ENCODE data around the gene SLC9B2.
A peak's percentile ranks its signal among the peaks of the same experiment; 100 is the strongest.

Gene SLC9B2

GRCh38 chr4:103095080-103095479 is 18.5 kb upstream of the SLC9B2 start:
- peaks cover 42% of the 10 kb centered on the region for H3K4me1 Mint-ChIP-seq
- no peak for DNase-seq
- H3K36me3 Mint-ChIP-seq: peaks cover 7% of the 10 kb centered on the region
- no peak overlapping the region for H3K27ac Mint-ChIP-seq
- CTCF ChIA-PET: interaction anchor here (1.8 to 7.4 kb wide), 2 partner anchors 51 to 474 kb away, joined by 4 to 62 read pairs; no protein-coding TSS in a partner anchor
- H3K27me3 Mint-ChIP-seq: no peaks in the 10 kb centered on the region
- no peaks in the 10 kb centered on the region for H3K9me3 Mint-ChIP-seq
- H3K4me3 Mint-ChIP-seq: no peak overlapping the region

- CTCF ChIA-PET: interaction anchor here (0.7 to 7.4 kb wide), 18 partner anchors 8 to 664 kb away, joined by 3 to 62 read pairs (median 5); partner anchors contain the start of genes BDH2 and SLC9B2
- no peaks in the 10 kb centered on the region for H3K27me3 Mint-ChIP-seq
- peaks cover 23% of the 10 kb centered on the region for H3K4me1 Mint-ChIP-seq
- H3K27ac Mint-ChIP-seq: peak overlapping the region; percentile 81
- peaks cover 13% of the 10 kb centered on the region for H3K36me3 Mint-ChIP-seq
- H3K4me3 Mint-ChIP-seq: peak overlapping the region; percentile 43
- no peak for DNase-seq
- no peaks in the 10 kb centered on the region for H3K9me3 Mint-ChIP-seq
Measured at GRCh38 chr4:103092245-103092644, 15.7 kb upstream of the SLC9B2 start.

DNA sequence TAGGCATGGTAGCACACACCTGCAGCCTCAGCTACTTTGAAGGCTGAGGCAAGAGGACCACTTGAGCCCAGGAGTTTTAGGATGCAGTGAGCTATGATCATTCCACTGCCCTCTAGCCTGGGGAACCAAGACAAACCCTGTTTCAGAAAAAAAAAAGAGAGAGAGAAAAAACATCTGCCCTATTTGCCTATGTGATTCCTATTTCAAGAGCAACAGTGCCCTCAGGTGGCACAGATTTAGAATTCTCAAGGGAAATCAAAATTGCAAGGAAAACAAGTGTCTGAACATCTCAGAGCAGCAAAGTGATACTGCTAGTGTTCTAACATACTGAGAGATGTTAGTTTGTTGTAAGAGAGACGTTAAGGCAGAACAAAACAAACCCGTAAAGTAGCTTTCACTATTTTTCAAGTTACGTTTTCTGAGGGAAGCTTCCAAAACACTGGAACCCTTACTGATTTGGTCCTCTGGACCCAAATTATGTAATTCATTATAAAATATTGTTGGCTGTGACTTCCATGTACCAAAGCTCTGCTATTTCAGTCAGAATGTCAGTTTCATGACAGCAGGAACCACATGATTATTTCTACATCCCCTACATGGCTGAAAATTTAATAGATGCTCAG is 15.2 kb upstream of the SLC9B2 start:
- Mint-ChIP-seq H3K4me1 (peaks cover 23% of the 10 kb centered on the region), H3K27me3 (no peaks in the 10 kb centered on the region), H3K4me3 (no peak overlapping the region), H3K27ac (peak overlapping the region; percentile 81), H3K9me3 (no peaks in the 10 kb centered on the region), H3K36me3 (peaks cover 16% of the 10 kb centered on the region)
- CTCF ChIA-PET: interaction anchor here (0.7 to 7.4 kb wide), 24 partner anchors 9 to 664 kb away, joined by 3 to 62 read pairs (median 5); partner anchors contain the start of genes BDH2 and SLC9B2
- peak; percentile 65 for DNase-seq

- peaks cover 23% of the 10 kb centered on the region for H3K4me1 Mint-ChIP-seq
Measured at GRCh38 chr4:103089481-103089880, 12.9 kb upstream of the SLC9B2 start.

GRCh38 chr4:103086551-103086950 is 10.0 kb upstream of the SLC9B2 start:
- CTCF ChIA-PET: no interaction called here
- Mint-ChIP-seq H3K4me1 (peaks cover 5% of the 10 kb centered on the region), H3K36me3 (peaks cover 30% of the 10 kb centered on the region), H3K27me3 (no peaks in the 10 kb centered on the region), H3K4me3 (no peak overlapping the region), H3K9me3 (no peaks in the 10 kb centered on the region), H3K27ac (no peak overlapping the region)
- no peak for DNase-seq

More at GRCh38 chr4:103089481-103089880, 12.9 kb upstream of the SLC9B2 start:
- H3K4me3 Mint-ChIP-seq: no peak overlapping the region
- H3K9me3 Mint-ChIP-seq: no peaks in the 10 kb centered on the region
- CTCF ChIA-PET: interaction anchor here (0.6 to 7.4 kb wide), 9 partner anchors 9 to 461 kb away, joined by 3 to 62 read pairs (median 4); partner anchors contain the start of genes BDH2 and SLC9B2
- no peak overlapping the region for H3K27ac Mint-ChIP-seq
- DNase-seq: no peak
- H3K36me3 Mint-ChIP-seq: peaks cover 24% of the 10 kb centered on the region
- no peaks in the 10 kb centered on the region for H3K27me3 Mint-ChIP-seq

DNA sequence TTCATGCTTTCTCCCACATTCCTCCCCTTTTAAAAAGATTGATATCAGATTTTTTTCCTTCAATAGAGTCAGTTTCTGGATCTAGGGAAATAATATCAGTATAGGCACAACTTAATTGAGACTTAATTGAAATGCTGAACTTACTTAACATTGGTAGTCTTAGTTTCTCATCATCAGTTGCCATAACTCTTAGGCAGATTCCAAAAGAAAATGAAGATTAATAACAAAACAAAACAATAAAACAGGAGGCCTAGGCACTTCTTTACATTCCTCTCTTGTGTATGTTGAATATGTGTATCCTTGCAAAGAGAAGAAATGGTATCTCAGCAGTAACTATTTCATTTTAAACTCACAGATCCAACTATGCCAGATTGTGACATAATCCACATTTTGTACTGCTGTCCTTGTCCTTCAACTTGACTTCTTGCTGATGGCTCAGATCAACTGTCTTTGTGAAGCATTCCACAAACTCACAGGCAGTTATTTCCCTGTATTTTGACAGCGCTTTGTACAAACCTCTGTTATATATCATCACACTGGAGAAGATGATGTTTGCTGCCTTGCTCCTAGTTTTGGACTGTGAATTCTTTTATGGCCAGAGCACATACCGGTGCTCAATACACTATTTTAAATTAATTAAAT is 9.1 kb upstream of the SLC9B2 start:
- H3K36me3 Mint-ChIP-seq: peaks cover 30% of the 10 kb centered on the region
- no peak overlapping the region for H3K27ac Mint-ChIP-seq
- no peaks in the 10 kb centered on the region for H3K27me3 Mint-ChIP-seq
- H3K4me1 Mint-ChIP-seq: peaks cover 3% of the 10 kb centered on the region
- H3K9me3 Mint-ChIP-seq: no peaks in the 10 kb centered on the region
- CTCF ChIA-PET: no interaction called here
- H3K4me3 Mint-ChIP-seq: no peak overlapping the region
- DNase-seq: no peak

- Mint-ChIP-seq H3K27me3 (no peaks in the 10 kb centered on the region), H3K9me3 (no peaks in the 10 kb centered on the region), H3K36me3 (peaks cover 22% of the 10 kb centered on the region), H3K27ac (peak overlapping the region; percentile 15), H3K4me3 (no peak overlapping the region), H3K4me1 (peaks cover 32% of the 10 kb centered on the region)
- CTCF ChIA-PET: interaction anchor here (1.2 to 1.9 kb wide), 3 partner anchors 9 to 20 kb away, joined by 3 to 10 read pairs (median 7); partner anchors contain the start of gene BDH2
- no peak for DNase-seq
Measured at GRCh38 chr4:103079621-103080020, 3.1 kb upstream of the SLC9B2 start.

- H3K4me3 Mint-ChIP-seq: peak overlapping the region; percentile 98
- no peaks in the 10 kb centered on the region for H3K27me3 Mint-ChIP-seq
- DNase-seq: peak; percentile 73
- H3K27ac Mint-ChIP-seq: peak overlapping the region; percentile 99
- H3K9me3 Mint-ChIP-seq: no peaks in the 10 kb centered on the region
- peaks cover 23% of the 10 kb centered on the region for H3K36me3 Mint-ChIP-seq
- peaks cover 52% of the 10 kb centered on the region for H3K4me1 Mint-ChIP-seq
- CTCF ChIA-PET: interaction anchor here (0.7 to 3.0 kb wide), 7 partner anchors 14 to 645 kb away, joined by 3 to 16 read pairs (median 4); no protein-coding TSS in a partner anchor
Measured at GRCh38 chr4:103075894-103076746, 441 bp downstream of the SLC9B2 start.

GRCh38 chr4:103075435-103075893 is 1.1 kb downstream of the SLC9B2 start:
- DNase-seq: no peak
- H3K9me3 Mint-ChIP-seq: no peaks in the 10 kb centered on the region
- CTCF ChIA-PET: interaction anchor here (0.7 to 3.0 kb wide), 4 partner anchors 16 to 46 kb away, joined by 3 to 16 read pairs (median 4); no protein-coding TSS in a partner anchor
- peaks cover 24% of the 10 kb centered on the region for H3K36me3 Mint-ChIP-seq
- H3K27ac Mint-ChIP-seq: peak overlapping the region; percentile 99
- H3K27me3 Mint-ChIP-seq: no peaks in the 10 kb centered on the region
- peak overlapping the region; percentile 98 for H3K4me3 Mint-ChIP-seq
- peaks cover 52% of the 10 kb centered on the region for H3K4me1 Mint-ChIP-seq

DNA sequence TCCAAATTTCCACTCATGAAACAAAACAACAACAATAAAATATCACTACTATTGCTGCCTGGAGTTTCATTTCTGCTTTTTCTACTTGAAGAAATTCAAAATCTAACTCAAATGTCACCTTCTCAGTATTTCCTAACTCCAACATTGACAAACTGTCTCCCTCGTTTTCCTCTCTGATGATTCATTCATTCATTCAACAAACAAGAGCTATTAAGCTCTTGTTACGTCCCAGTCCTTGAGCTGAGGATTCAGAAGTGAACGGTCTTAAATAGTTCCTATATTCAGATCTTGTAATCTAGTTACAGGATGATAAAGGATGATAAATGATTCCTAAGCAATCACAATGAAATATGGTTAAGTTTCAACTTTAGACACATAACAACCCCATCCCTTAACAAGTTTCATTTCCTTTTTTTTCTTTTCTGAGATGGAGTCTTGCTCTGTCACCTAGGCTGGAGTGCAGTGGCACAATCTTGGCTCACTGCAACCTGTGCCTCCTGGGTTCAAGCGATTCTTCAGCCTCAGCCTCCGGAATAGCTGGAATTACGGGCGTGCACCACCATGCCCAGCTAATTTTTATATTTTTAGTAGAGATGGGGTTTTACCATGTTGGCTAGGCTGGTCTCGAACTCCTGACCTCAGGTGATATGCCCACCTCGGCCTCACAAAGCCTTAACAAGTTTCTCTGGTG is 1.7 kb downstream of the SLC9B2 start:
- Mint-ChIP-seq H3K9me3 (no peaks in the 10 kb centered on the region), H3K27ac (peak overlapping the region; percentile 99)
- CTCF ChIA-PET: interaction anchor here (0.6 to 3.0 kb wide), 4 partner anchors 10 to 45 kb away, joined by 3 to 16 read pairs (median 4); no protein-coding TSS in a partner anchor

DNA sequence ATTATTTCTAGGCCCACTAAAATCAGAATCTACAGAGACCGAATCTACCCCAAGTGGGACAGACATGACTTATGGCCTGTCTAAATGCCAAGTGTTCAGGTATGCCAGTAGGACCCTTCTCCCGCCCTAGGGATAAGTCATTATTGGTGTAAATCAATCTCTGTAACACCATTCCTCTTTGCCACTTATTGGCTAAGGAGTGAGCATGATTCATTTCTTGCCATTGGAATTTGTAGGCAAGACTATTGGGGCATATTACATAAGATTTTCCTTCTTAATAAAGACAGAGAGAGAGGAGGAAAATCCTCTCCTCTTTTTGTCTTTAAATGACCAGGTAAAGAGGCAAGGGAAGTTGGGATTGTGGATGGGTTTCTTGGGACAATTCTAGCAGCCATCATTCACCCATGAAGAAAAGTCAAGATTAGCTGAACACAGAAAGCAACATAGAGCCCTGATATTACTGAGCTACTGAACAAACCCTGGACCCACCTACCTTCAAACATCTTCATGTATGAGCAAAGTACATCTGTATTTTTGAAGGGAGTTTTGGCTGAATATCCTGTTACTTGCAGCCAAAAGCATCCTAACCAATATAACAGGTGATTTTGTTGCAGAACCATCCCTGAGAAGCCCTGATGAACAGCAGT is 2.6 kb downstream of the SLC9B2 start:
- Mint-ChIP-seq H3K9me3 (no peaks in the 10 kb centered on the region), H3K27ac (no peak overlapping the region), H3K4me1 (peaks cover 47% of the 10 kb centered on the region), H3K36me3 (peaks cover 23% of the 10 kb centered on the region), H3K27me3 (no peaks in the 10 kb centered on the region), H3K4me3 (peak overlapping the region; percentile 98)
- no peak for DNase-seq
- CTCF ChIA-PET: interaction anchor here (3.0 kb wide), 1 partner anchor 28 kb away, joined by 16 read pairs; no protein-coding TSS in a partner anchor

More for the DNA sequence above, 1.7 kb downstream of the SLC9B2 start:
- peaks cover 52% of the 10 kb centered on the region for H3K4me1 Mint-ChIP-seq
- DNase-seq: no peak
- H3K4me3 Mint-ChIP-seq: peak overlapping the region; percentile 98
- H3K36me3 Mint-ChIP-seq: peaks cover 24% of the 10 kb centered on the region
- no peaks in the 10 kb centered on the region for H3K27me3 Mint-ChIP-seq

GRCh38 chr4:103067841-103068547 is 8.6 kb downstream of the SLC9B2 start:
- no peaks in the 10 kb centered on the region for H3K27me3 Mint-ChIP-seq
- DNase-seq: no peak

More at GRCh38 chr4:103067841-103068547, 8.6 kb downstream of the SLC9B2 start:
- CTCF ChIA-PET: no interaction called here
- Mint-ChIP-seq H3K36me3 (peaks cover 35% of the 10 kb centered on the region), H3K27ac (no peak overlapping the region), H3K9me3 (no peaks in the 10 kb centered on the region), H3K4me1 (peaks cover 12% of the 10 kb centered on the region), H3K4me3 (no peak overlapping the region)

Measured in activated naive CD4-positive, alpha-beta T cell treated with anti-CD3 and anti-CD28 coated beads, Interleukin-2, amount 10 ng/mL, durations not matched to agents 7 days and 5 days (primary cell).